ENCODE data around the gene SNRNP40.
"Not testable (repeated sequence)": the region's sequence is repeated elsewhere in the genome, so short reads cannot be mapped to it uniquely, and the experiment has no call there.

The SNRNP40 gene

DNA sequence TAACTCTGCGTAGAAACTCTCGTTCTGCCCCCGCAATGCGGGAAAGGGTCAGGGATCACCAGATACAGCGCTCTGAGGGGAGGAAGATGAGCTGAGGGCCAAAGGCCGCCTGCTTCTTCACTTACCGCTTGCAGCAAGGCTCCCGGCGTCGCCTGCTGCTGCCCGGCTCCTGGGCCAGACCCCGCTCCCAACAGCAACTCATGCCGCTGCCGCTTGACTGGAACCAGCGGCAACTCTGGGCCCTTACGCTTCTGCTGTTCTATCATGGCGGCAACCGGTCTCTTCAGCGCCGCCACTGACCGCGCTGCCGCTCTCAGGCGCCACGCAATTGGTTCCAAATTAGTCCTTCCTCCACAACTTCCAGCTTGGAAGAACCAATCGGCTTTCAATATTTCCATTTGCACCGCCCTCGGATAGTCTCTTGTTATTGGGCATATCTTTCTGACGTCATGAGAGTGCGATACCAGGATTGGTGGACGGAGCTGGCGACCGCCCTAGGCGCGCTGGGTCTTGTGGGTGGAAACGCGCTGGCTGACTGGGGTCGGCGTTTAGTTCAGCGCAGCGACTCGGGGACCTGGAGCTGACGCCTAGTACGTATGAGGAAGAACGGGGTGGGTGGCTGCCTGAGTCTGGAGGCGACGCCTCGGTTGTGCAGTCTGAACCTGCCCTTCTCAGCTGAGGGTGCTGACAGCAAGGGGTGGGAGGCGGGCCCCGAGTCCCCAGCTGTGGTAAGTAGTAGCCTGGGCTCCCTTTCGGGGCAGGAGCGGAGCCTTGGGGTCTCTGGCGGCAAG, at the start of gene SNRNP40, which contains the start of gene ZCCHC17:
Gene SNRNP40 (minus strand): TSS at position 303 of the 791 bp plus-strand sequence. CDS start 37 bp downstream, at position 266.
Gene ZCCHC17 (plus strand): TSS at position 547 of the 791 bp plus-strand sequence. CDS start 13,067 bp downstream, outside the sequence.
- peak; percentile 82 to 84 for DNase-seq (ENCODE audit: low read depth in 2 of 2)

GRCh38 chr1:31345635-31346034, 49.0 kb upstream of the SNRNP40 start:
- DNase-seq (ENCODE audit: low read depth in 2 of 2): no peak

DNA sequence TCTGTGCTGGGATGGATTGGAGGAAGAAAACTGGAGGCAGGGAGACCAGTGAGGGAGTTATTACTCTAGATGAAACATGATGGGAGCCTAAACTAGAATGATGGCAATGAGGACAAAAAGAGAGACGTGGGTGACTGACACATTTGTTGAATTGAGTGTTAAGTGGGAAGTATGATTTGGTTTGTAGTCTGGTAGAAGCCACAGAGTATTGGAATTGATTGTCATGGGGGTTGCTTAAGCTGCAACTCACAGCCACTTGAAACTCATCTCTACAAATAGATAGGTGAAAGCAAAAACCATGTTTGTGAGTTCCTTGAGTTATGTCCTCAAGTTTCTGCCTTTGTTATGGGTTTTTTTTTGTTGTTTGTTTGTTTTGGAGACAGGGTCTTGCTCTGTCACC, 47.9 kb upstream of the SNRNP40 start:
- no peak for DNase-seq (ENCODE audit: low read depth in 2 of 2)

DNA sequence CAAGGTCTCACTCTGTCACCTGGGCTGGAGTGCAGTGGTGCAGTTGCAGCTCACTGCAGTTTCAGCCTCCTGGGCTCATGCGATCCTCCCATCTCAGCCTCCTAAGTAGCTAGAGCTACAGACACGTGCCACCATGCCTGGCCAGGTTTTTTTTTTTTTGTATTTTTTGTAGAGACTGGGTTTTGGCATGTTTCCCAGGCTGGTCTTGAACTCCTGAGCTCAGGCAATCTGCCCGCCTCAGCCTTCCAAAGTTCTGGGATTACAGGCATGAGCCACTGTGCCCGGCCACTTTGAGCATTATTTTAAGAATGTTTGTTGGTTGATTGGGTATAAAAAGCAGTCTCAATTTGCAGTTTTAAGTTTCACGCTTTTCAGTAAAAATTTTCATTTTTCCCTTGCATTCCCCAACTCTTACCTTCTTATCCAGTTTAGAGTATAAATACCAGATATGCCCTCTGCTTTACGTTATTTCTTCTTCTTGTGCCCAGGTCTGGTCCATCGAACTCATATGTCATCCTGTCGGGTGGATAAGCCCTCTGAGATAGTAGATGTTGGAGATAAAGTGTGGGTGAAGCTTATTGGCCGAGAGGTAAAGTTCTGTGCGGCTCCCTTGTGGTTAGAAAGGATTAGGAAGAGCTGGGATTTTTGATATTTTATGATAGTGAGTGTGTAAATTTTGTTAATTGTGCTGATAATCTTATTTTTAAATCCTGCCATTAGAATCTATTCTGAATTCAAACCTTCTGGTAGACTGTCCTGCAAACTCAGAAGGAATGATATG, 40.3 kb upstream of the SNRNP40 start:
- DNase-seq (ENCODE audit: low read depth in 2 of 2): no peak

DNA sequence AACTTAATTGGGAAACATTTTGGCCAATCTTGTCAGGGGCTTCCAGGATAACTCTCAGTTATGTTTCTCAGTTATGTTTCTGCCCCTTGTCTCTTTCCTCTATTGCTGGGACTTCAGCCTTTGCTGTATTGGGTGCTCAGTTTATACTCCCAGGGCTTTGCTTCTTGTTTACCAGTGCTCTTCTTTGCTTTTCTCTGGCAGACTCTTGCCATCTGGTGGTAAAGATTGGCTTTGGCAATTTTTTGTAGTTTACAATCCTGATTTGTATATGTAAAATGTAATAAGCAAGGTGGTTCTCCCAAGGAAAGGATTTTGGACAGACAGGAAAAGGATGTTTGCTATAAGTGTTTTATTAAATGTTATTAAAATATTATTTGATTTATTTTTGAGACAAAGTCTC, 38.4 kb upstream of the SNRNP40 start:
- DNase-seq (ENCODE audit: low read depth in 2 of 2): no peak

DNA sequence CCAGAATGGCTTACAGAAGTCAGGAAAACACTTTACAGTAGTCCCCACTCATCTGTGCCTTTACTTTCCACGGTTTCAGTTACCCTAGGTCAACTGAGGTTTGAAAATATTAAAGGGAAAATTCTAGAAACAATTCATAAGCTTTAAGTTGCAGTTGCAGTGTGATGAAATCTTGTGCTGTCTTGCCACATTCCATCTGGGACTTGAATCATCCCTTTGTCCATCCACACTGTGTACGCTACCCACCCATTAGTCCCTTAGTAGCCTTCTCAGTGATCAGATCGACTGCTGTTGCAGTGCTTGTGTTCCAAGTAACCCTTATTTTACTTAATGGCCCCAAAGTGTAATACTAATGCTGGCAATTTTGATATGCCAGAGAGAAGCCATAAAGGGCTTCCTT, 30.8 kb upstream of the SNRNP40 start:
- no peak for DNase-seq (ENCODE audit: low read depth in 2 of 2)

- DNase-seq (ENCODE audit: low read depth in 2 of 2): no peak
These were observed 29.9 kb upstream of the SNRNP40 start for GRCh38 chr1:31326461-31326860.

GRCh38 chr1:31324992-31325391, 28.4 kb upstream of the SNRNP40 start:
- no peak for DNase-seq (ENCODE audit: low read depth in 2 of 2)

DNA sequence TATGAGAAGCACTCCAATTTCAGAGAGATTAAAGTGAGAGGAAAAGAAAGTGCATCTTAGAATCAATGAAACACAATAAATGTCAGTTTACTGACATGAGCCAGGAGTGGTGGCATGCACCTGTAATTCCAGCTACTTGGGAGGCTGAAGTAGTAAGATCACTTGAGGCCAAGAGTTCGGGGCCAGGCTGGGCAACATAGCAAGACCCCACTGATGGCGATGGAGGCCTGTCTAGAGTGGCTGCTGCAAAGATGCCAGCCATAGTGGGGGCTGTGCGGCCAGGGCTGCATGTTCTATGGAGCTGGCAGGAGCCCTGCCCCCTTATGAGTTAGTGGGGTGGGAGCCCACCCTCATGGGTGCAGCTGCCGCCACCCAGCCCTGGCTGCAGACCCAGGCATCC, 27.5 kb upstream of the SNRNP40 start:
- DNase-seq (ENCODE audit: low read depth in 2 of 2): no peak

GRCh38 chr1:31318146-31318545, 21.6 kb upstream of the SNRNP40 start:
- no peak for DNase-seq (ENCODE audit: low read depth in 2 of 2)

- no peak for DNase-seq (ENCODE audit: low read depth in 2 of 2)
These were observed 19.3 kb upstream of the SNRNP40 start for GRCh38 chr1:31315902-31316301.

GRCh38 chr1:31310198-31310597, 13.6 kb upstream of the SNRNP40 start:
- no peak for DNase-seq (ENCODE audit: low read depth in 2 of 2)

- DNase-seq (ENCODE audit: low read depth in 2 of 2): no peak
These were observed 11.4 kb upstream of the SNRNP40 start for GRCh38 chr1:31308036-31308435.

DNA sequence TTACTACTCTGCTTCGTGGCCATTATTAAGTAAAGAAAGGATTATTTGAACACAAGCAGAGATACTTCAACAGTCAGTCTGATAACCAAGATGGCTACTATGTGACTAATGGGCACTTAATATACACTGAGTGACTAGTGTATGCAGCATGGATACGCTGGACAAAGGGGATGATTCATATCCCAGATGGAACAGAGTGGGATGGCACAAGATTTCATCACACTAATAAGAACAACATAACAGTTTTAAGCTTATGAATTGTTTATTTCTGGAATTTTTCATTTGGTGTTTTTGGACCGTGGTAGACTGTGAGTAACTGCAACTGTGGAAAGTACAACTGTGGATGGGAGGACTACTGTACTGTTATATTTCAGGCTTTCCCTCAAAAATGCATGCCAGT, 9.7 kb upstream of the SNRNP40 start:
- no peak for DNase-seq (ENCODE audit: low read depth in 2 of 2)

GRCh38 chr1:31302709-31303441, 6.3 kb upstream of the SNRNP40 start:
- DNase-seq (ENCODE audit: low read depth in 2 of 2): no peak

DNA sequence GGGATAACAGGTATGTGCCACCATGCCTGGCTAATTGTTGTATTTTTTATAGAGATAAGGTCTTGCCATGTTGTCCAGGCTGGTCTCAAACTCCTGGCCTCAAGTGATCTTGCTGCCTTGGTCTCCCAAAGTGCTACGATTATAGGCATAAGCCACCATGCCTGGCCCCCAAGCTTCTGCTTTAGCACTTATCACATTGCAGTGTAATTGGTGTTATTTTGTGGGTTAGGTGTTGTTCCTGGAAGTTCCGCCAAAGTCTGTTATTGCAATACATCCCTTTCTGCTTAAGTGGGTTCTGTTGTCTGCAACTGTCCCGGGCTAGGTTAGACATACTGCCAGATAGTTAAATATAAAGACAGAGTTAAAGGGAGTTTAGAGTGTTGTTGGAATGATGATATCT, 3.6 kb upstream of the SNRNP40 start:
- no peak for DNase-seq (ENCODE audit: low read depth in 2 of 2)

- no peak for DNase-seq (ENCODE audit: low read depth in 2 of 2)
These were observed 2.8 kb upstream of the SNRNP40 start for GRCh38 chr1:31299365-31299764.

- no peak for DNase-seq (ENCODE audit: low read depth in 2 of 2)
These were observed 974 bp upstream of the SNRNP40 start for GRCh38 chr1:31297277-31298247.

GRCh38 chr1:31295874-31296485, 608 bp downstream of the SNRNP40 start:
- DNase-seq (ENCODE audit: low read depth in 2 of 2): no peak

DNA sequence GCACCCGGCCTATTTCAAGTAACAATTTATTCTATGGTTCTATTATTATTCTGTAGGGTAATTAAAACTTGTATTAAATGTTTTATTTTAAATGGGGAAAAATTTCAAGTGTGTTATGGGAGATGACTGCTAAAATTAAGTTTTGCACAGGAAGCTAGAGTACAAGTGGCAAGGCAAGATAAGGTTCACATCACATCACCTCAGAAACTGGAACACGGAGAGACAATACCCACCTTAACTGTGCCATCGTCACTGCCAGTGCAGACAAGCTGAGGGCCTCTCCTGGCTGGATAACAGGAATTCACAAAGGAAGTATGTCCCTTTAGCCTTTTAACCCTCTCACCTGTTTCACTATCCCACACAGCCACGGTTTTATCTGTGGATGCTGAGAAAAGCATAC, 7.6 kb downstream of the SNRNP40 start:
- no peak for DNase-seq (ENCODE audit: low read depth in 2 of 2)

- not testable (repeated sequence) for DNase-seq (ENCODE audit: low read depth in 2 of 2)
These were observed 8.8 kb downstream of the SNRNP40 start for GRCh38 chr1:31287791-31288190.
